HepG2 (cell line): Measurements from ENCODE around the gene MRPL18. TPM values are rescaled to one million over a fixed set of nuclear protein-coding genes. Genes with fewer than 3 reads are reported as not detected.

Experiments
- ATAC-seq: fragments of 200-7000 bp; cut with Tn5 transposase; 3 replicates; pipeline ENCODE4 v1.9.1; 2020; ENCODE audit warnings: mild to moderate bottlenecking, moderate library complexity
- Bru-seq: library from RNA; stranded (reverse); fragments of 400-500 nt; gene quantifications from one replicate; lab custom pipeline; 2021; lab: Mats Ljungman, UMichigan
- BruChase-seq, 2 experiments: library from RNA; stranded (reverse); fragments of 400-500 nt; gene quantifications; one replicate each; lab custom pipeline; 2021; lab: Mats Ljungman, UMichigan
- BruUV-seq: library from RNA; stranded (reverse); fragments of 400-500 nt; replicated peaks from 2 replicates; lab custom pipeline; 2021; lab: Mats Ljungman, UMichigan
- CTCF ChIA-PET: fragments of 300-600 bp; formaldehyde crosslinking; extraction: SDS; loops from one replicate; lab custom pipeline; 2021; ENCODE audit warnings: low total read pairs, inconsistent platforms, low intra/inter-chr PET ratio; lab: Yijun Ruan, JAX
- POLR2A ChIA-PET: fragments of 350-600 bp; sonication (Branson Sonifier 250); formaldehyde crosslinking; loops from one replicate; lab custom pipeline; 2020; ENCODE audit warnings: antibody characterized with exemption, inconsistent platforms; lab: Yijun Ruan, JAX
- DNase-seq: peaks from one replicate; pipeline ENCODE4 v3.0.0-alpha.2; 2015; ENCODE audit warnings: low spot score
- FAIRE-seq: peaks from 3 replicates; lab custom pipeline; 2011; peaks lifted over from hg19 to GRCh38; lab: Jason Lieb, UNC
- H2AFZ ChIP-seq: one replicate; pipeline ENCODE4 v1.6.1; 2011; ENCODE audit warnings: low read length, inconsistent platforms
- H3K27ac ChIP-seq: fragments of 300-600 bp; 3 replicates; pipeline ENCODE4 v1.8.0; 2011; ENCODE audit warnings: mixed run types, mild to moderate bottlenecking, mixed read lengths, low read length, inconsistent platforms; ENCODE audit not compliant: insufficient read depth; ENCODE audit errors: extremely low read length
- H3K27me3 ChIP-seq, 2 experiments: fragments of 200-600 bp in 1 of 2; 2 replicates in 1 of 2; 3 replicates in 1 of 2; pipeline versions ENCODE4 v1.6.0 to v1.8.0; 2011; ENCODE audit warnings: low read length in 2 of 2, mild to moderate bottlenecking in 2 of 2, moderate library complexity in 2 of 2, inconsistent platforms in 1 of 2; ENCODE audit not compliant: insufficient read depth in 2 of 2, control insufficient read depth in 1 of 2
- H3K36me3 ChIP-seq, 2 experiments: fragments of 200-600 bp in 1 of 2; replicated peaks in 1 of 2; 2 replicates in 1 of 2; 3 replicates in 1 of 2; pipeline versions ENCODE4 v1.5.1 to v1.8.0; 2011; ENCODE audit warnings: low read length in 2 of 2, inconsistent platforms in 1 of 2; ENCODE audit not compliant: insufficient read depth in 2 of 2, control insufficient read depth in 1 of 2
- H3K4me1 ChIP-seq: 2 replicates; pipeline ENCODE4 v1.5.1; 2012; ENCODE audit warnings: low read length, inconsistent platforms; ENCODE audit not compliant: insufficient read depth
- H3K4me2 ChIP-seq: 2 replicates; pipeline ENCODE4 v1.6.0; 2011; ENCODE audit warnings: low read depth, low read length, inconsistent platforms
- H3K4me3 ChIP-seq, 3 experiments: fragments of 200-600 bp in 1 of 3; sonication (generic), shearing (Covaris generic) in 1 of 3; replicated peaks in 1 of 3; 2 replicates each; pipeline ENCODE4 v1.5.1; 2011 to 2016; ENCODE audit warnings: low read length in 3 of 3, inconsistent platforms in 2 of 3, low read depth in 2 of 3, mild to moderate bottlenecking in 2 of 3, control low read depth in 1 of 3, mixed read lengths in 1 of 3; ENCODE audit not compliant: insufficient read depth in 1 of 3
- H3K79me2 ChIP-seq: one replicate; pipeline ENCODE4 v1.6.1; 2011; ENCODE audit warnings: low read length, inconsistent platforms; ENCODE audit not compliant: insufficient read depth
- H3K9ac ChIP-seq: 2 replicates; pipeline ENCODE4 v1.6.0; 2011; ENCODE audit warnings: mild to moderate bottlenecking, low read depth, low read length, inconsistent platforms; ENCODE audit not compliant: insufficient read depth
- H3K9me3 ChIP-seq: 2 replicates; pipeline ENCODE4 v1.5.1; 2012; ENCODE audit warnings: mild to moderate bottlenecking, low read length
- H4K20me1 ChIP-seq: 2 replicates; pipeline ENCODE4 v1.6.0; 2011; ENCODE audit warnings: inconsistent platforms, mild to moderate bottlenecking, low read length, moderate library complexity; ENCODE audit not compliant: insufficient read depth
- CREB1 ChIP-seq, 2 experiments: fragments of 450-650 bp in 1 of 2; IDR thresholded peaks; 2 replicates each; pipeline ENCODE4 v1.6.1; 2016 to 2017; ENCODE audit warnings: control low read depth in 1 of 2, mild to moderate bottlenecking in 1 of 2, missing compliant biosample characterization in 1 of 2, missing genetic modification characterization in 1 of 2
- GFI1 ChIP-seq: sonication (generic); formaldehyde crosslinking; IDR thresholded peaks from 2 replicates; pipeline ENCODE4 v1.5.0; 2020; ENCODE audit warnings: missing genetic modification reagents, mild to moderate bottlenecking, borderline replicate concordance
- MAFF ChIP-seq: IDR thresholded peaks from 2 replicates; pipeline ENCODE4 v1.6.1; 2011; ENCODE audit warnings: low read depth, low read length, improper control_type of control experiment
- NCOA2 ChIP-seq: sonication (generic); formaldehyde crosslinking; IDR thresholded peaks from 2 replicates; pipeline ENCODE4 v1.8.0; 2022; ENCODE audit warnings: inconsistent platforms
- RBFOX2 ChIP-seq: fragments of 200-400 bp; formaldehyde crosslinking; IDR thresholded peaks from 2 replicates; pipeline ENCODE4 v1.6.1; 2017; ENCODE audit warnings: low read depth, mild to moderate bottlenecking, low read length
- SMARCE1 ChIP-seq: fragments of 450-650 bp; IDR thresholded peaks from 2 replicates; pipeline ENCODE4 v1.6.1; 2017; ENCODE audit warnings: borderline replicate concordance
- ZBTB21 ChIP-seq: sonication (generic); formaldehyde crosslinking; IDR thresholded peaks from 2 replicates; pipeline ENCODE4 v1.4.0; 2020; ENCODE audit warnings: missing genetic modification reagents
- ZNF225 ChIP-seq: sonication (generic); formaldehyde crosslinking; IDR thresholded peaks from 2 replicates; pipeline ENCODE4 v1.4.0; 2020; ENCODE audit warnings: mild to moderate bottlenecking, missing genetic modification reagents
- ZNF746 ChIP-seq: sonication (generic); formaldehyde crosslinking; IDR thresholded peaks from 2 replicates; pipeline ENCODE4 v1.8.0; 2022; ENCODE audit warnings: mild to moderate bottlenecking, missing genetic modification reagents
- ZNF768 ChIP-seq: sonication (generic); formaldehyde crosslinking; IDR thresholded peaks from 2 replicates; pipeline ENCODE4 v1.4.0; 2020; ENCODE audit warnings: missing genetic modification reagents
- WGBS: methylation state at CpG from one replicate; pipeline ENCODE4 v1.1.6; 2017; ENCODE audit warnings: low lambda C conversion rate; 5-methylcytosine and 5-hydroxymethylcytosine counted together
- in situ Hi-C: cut with HindIII; loops from 2 replicates; pipeline ENCODE4 v1.10.0; 2017; ENCODE audit warnings: low pct_unique_long_range_greater_than_20kb; ENCODE audit not compliant: extremely low pct_ligation_motif_present
- intact Hi-C: fragments of 100-400 bp; cut with micrococcal nuclease; formaldehyde crosslinking; loops from one replicate; pipeline ENCODE4 v1.10.0; 2022; ENCODE audit not compliant: unreplicated experiment
- long read RNA-seq, 2 experiments: library from RNA in 1 of 2; library from polyadenylated mRNA in 1 of 2; stranded (forward) in 1 of 2; unstranded in 1 of 2; transcript quantifications; one replicate each; pipeline ENCODE4 v2.0.0, GENCODE V29; 2019 to 2022
- polyA minus RNA-seq, 3 experiments: library from RNA; depleted of rRNA, polyadenylated mRNA; stranded (reverse); fragments of >200 nt; gene quantifications; 2 replicates each; pipeline ENCODE4 v1.2.3, GENCODE V29; 2011; ENCODE audit warnings: low replicate concordance in 1 of 3
- polyA plus RNA-seq, 8 experiments: library from polyadenylated mRNA; depleted of rRNA in 3 of 8; stranded (reverse) in 7 of 8; unstranded in 1 of 8; fragments of >200 nt; fragmentation: Illumina TruSeq in 4 of 8; extraction: Trizol in 4 of 8; gene quantifications; 2 replicates each; pipeline versions ENCODE4 v1.2.1 to v1.2.3, GENCODE V29; 2011 to 2016; ENCODE audit warnings: low read depth in 4 of 8, missing spikeins in 1 of 8, mixed read lengths in 1 of 8; ENCODE audit not compliant: insufficient read depth in 1 of 8
- total RNA-seq, 5 experiments: library from RNA; depleted of rRNA; stranded (reverse); fragments of >200 nt; fragmentation: Illumina TruSeq; extraction: Trizol; gene quantifications; 2 replicates each; pipeline ENCODE4 v1.2.3, GENCODE V29; 2016; ENCODE audit warnings: low read depth in 1 of 5
- TF ChIP-seq, protein P1 (sequence below): sonication (generic); formaldehyde crosslinking; IDR thresholded peaks from 2 replicates; pipeline ENCODE4 v1.9.0; 2021; ENCODE audit warnings: missing genetic modification reagents, borderline replicate concordance
- TF ChIP-seq, protein P2 (sequence below): sonication (generic); formaldehyde crosslinking; IDR thresholded peaks from 2 replicates; pipeline ENCODE4 v1.5.0; 2020; ENCODE audit warnings: missing genetic modification reagents

Gene MRPL18
- total RNA-seq (2016; rRNA removed; fragmentation: Illumina TruSeq; extraction: Trizol) (176 and 241 TPM in 2 replicates), polyA plus RNA-seq (2011; rRNA removed) (74.2 and 85.6 TPM in 2 replicates), polyA minus RNA-seq (2011; rRNA and poly(A)+ RNA removed; ENCODE audit: low replicate concordance) (34.2 and 40.9 TPM in 2 replicates), Bru-seq, nascent RNA (percentile 87 among the genes with signal in this experiment), BruChase-seq, experiment 1, labeled RNA remaining after a 6-hour chase (percentile 86 among the genes with signal in this experiment), BruChase-seq, experiment 2, labeled RNA remaining after a 2-hour chase (percentile 82 among the genes with signal in this experiment)
- total RNA-seq (2016; cell fraction: cytosol; rRNA removed; fragmentation: Illumina TruSeq; extraction: Trizol; ENCODE audit: low read depth), result 87.3 and 95.0 TPM in 2 replicates
- total RNA-seq (2016; cell fraction: insoluble cytoplasmic fraction; rRNA removed; fragmentation: Illumina TruSeq; extraction: Trizol), result 183 and 249 TPM in 2 replicates
- 132 TPM in 2 replicates for total RNA-seq (2016; cell fraction: membrane; rRNA removed; fragmentation: Illumina TruSeq; extraction: Trizol)
- 62.7 and 70.4 TPM in 2 replicates for total RNA-seq (2016; cell fraction: nucleus; rRNA removed; fragmentation: Illumina TruSeq; extraction: Trizol)
- 65.6 and 79.0 TPM in 2 replicates for polyA plus RNA-seq (2011; cell fraction: cytosol; rRNA removed)
- polyA plus RNA-seq (2011; cell fraction: nucleus; rRNA removed), result 20.8 and 28.8 TPM in 2 replicates
- 63.5 and 72.2 TPM in 2 replicates for polyA plus RNA-seq (2012)
- polyA plus RNA-seq (2016; cell fraction: cytosol; fragmentation: Illumina TruSeq; extraction: Trizol; ENCODE audit: low read depth), result 85.1 and 96.0 TPM in 2 replicates
- 291 and 300 TPM in 2 replicates for polyA plus RNA-seq (2016; cell fraction: insoluble cytoplasmic fraction; fragmentation: Illumina TruSeq; extraction: Trizol; ENCODE audit: low read depth)
- polyA plus RNA-seq (2016; cell fraction: membrane; fragmentation: Illumina TruSeq; extraction: Trizol; ENCODE audit: low read depth), result 120 and 134 TPM in 2 replicates
- polyA plus RNA-seq (2016; cell fraction: nucleus; fragmentation: Illumina TruSeq; extraction: Trizol; ENCODE audit: insufficient read depth, low read depth), result 124 and 125 TPM in 2 replicates
- polyA minus RNA-seq (2011; cell fraction: cytosol; rRNA and poly(A)+ RNA removed), result 21.3 and 22.0 TPM in 2 replicates
- polyA minus RNA-seq (2011; cell fraction: nucleus; rRNA and poly(A)+ RNA removed), result 17.4 and 18.3 TPM in 2 replicates
- long read RNA-seq, experiment 1, transcript MRPL18-201 (4 exons, 978 nt), result major isoform, 137 of 182 reads
- long read RNA-seq, experiment 1, partial matches to known transcripts, result 2 of 182 reads
- long read RNA-seq, experiment 1, other reads (novel, unspliced or antisense), result 41 of 182 reads
- long read RNA-seq, experiment 2, transcript MRPL18-201 (4 exons, 978 nt), result major isoform, 137 of 210 reads
- long read RNA-seq, experiment 2, partial matches to known transcripts, result 21 of 210 reads
- long read RNA-seq, experiment 2, other reads (novel, unspliced or antisense), result 52 of 210 reads

GRCh38 chr6:159790149-159790955 lies at the start of gene MRPL18:
TSS of gene MRPL18 (plus strand) at chr6:159790467. CDS start at chr6:159790588, 121 bp downstream.
- H3K79me2 ChIP-seq, result peaks cover 80% of the 10 kb centered on the region
- H2AFZ ChIP-seq, result peak within 1 kb of the TSS; percentile 55
- H3K27ac ChIP-seq, result peak within 1 kb of the TSS; percentile 91
- ChIA-PET CTCF (no interaction called here), POLR2A (interaction anchor here (0.6 to 7.1 kb wide), 33 partner anchors 8 to 790 kb away, joined by 3 to 165 read pairs (median 6); partner anchors contain the start of genes ACAT2, PNLDC1, RSPH3 and SOD2)
- no peaks in the 10 kb centered on the region for H3K9me3 ChIP-seq
- FAIRE-seq (peak; percentile 76), ATAC-seq (peak; percentile 93), DNase-seq (peak; percentile 99)
- peaks cover 71% of the 10 kb centered on the region for H3K4me1 ChIP-seq
- in situ Hi-C loops, result loop anchor here (5.0 kb wide), 1 partner anchor 98 kb away; the partner anchor contains the start of gene SOD2
- peak within 1 kb of the TSS; percentile 91 to 94 (median 93) for H3K4me3 ChIP-seq
- under 1% methylated on average over 27 of the region's 56 CpGs for WGBS
- H3K4me2 ChIP-seq, result peak within 1 kb of the TSS; percentile 99
- H3K9ac ChIP-seq, result peak within 1 kb of the TSS; percentile 92
- intact Hi-C loops, result loop anchor here (1.0 to 5.0 kb wide), 3 partner anchors 16 to 99 kb away; no protein-coding TSS in a partner anchor
- peaks cover 2 to 24% of the 10 kb centered on the region in 2 experiments; a peak in 4 of 5 replicates for H3K36me3 ChIP-seq
- H3K27me3 ChIP-seq, result no peaks in the 10 kb centered on the region; a peak in 1 of 5 replicates
- TSS peak; percentile 58 for BruUV-seq
- peaks cover 21% of the 10 kb centered on the region for H4K20me1 ChIP-seq
- TF ChIP-seq, protein P1, sequence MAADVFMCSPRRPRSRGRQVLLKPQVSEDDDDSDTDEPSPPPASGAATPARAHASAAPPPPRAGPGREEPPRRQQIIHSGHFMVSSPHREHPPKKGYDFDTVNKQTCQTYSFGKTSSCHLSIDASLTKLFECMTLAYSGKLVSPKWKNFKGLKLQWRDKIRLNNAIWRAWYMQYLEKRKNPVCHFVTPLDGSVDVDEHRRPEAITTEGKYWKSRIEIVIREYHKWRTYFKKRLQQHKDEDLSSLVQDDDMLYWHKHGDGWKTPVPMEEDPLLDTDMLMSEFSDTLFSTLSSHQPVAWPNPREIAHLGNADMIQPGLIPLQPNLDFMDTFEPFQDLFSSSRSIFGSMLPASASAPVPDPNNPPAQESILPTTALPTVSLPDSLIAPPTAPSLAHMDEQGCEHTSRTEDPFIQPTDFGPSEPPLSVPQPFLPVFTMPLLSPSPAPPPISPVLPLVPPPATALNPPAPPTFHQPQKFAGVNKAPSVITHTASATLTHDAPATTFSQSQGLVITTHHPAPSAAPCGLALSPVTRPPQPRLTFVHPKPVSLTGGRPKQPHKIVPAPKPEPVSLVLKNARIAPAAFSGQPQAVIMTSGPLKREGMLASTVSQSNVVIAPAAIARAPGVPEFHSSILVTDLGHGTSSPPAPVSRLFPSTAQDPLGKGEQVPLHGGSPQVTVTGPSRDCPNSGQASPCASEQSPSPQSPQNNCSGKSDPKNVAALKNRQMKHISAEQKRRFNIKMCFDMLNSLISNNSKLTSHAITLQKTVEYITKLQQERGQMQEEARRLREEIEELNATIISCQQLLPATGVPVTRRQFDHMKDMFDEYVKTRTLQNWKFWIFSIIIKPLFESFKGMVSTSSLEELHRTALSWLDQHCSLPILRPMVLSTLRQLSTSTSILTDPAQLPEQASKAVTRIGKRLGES (CRISPR knock-in tag), result no peak
- TF ChIP-seq RBFOX2 (peak; percentile 73), MAFF (no peak), ZNF746 (CRISPR knock-in tag) (peak; percentile 35; the same call in 1 of the 2 replicates), CREB1 (IDR thresholded peaks at IDR 0.05) (peak; percentile 89), CREB1 (CRISPR knock-in tag; IDR thresholded peaks at IDR 0.05) (peak; percentile 89), ZNF768 (no peak), GFI1 (CRISPR knock-in tag) (peak; percentile 28; the same call in 1 of the 2 replicates), ZNF225 (CRISPR knock-in tag) (no peak), NCOA2 (peak; percentile 43), SMARCE1 (no peak), ZBTB21 (no peak)
- TF ChIP-seq, protein P2, sequence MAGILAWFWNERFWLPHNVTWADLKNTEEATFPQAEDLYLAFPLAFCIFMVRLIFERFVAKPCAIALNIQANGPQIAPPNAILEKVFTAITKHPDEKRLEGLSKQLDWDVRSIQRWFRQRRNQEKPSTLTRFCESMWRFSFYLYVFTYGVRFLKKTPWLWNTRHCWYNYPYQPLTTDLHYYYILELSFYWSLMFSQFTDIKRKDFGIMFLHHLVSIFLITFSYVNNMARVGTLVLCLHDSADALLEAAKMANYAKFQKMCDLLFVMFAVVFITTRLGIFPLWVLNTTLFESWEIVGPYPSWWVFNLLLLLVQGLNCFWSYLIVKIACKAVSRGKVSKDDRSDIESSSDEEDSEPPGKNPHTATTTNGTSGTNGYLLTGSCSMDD, result peak; percentile 50; the same call in 1 of the 2 replicates
